ENCODE data around the gene RPL31. TPM values are rescaled to one million over a fixed set of nuclear protein-coding genes. Genes with fewer than 3 reads are reported as not detected.

The RPL31 gene
- total RNA-seq, 6 experiments from 2014 or later = 947 to 1,348 (median 1,137) TPM

GRCh38 chr2:100980046-100980445 is 22.0 kb upstream of the RPL31 start:
- peaks cover 39% of the 10 kb centered on the region for H3K4me1 Mint-ChIP-seq (ENCODE audit: low read depth)
- TF ChIP-seq CTCF (IDR thresholded peaks at IDR 0.05) = no peak
- H3K4me3 Mint-ChIP-seq = no peak overlapping the region
- H3K36me3 Mint-ChIP-seq (ENCODE audit: low read depth) = peaks cover 2% of the 10 kb centered on the region; the same call in 1 of the 2 replicates
- H3K9me3 Mint-ChIP-seq = no peaks in the 10 kb centered on the region
- no peaks in the 10 kb centered on the region; the same call in 1 of the 2 replicates for H3K27me3 Mint-ChIP-seq (ENCODE audit: insufficient read depth)
- no peak overlapping the region for H3K27ac Mint-ChIP-seq
- DNase-seq = no peak

GRCh38 chr2:100981011-100981410 is 21.1 kb upstream of the RPL31 start:
- H3K9me3 Mint-ChIP-seq = no peaks in the 10 kb centered on the region
- peaks cover 39% of the 10 kb centered on the region for H3K4me1 Mint-ChIP-seq (ENCODE audit: low read depth)
- TF ChIP-seq CTCF (IDR thresholded peaks at IDR 0.05) = no peak
- no peaks in the 10 kb centered on the region; the same call in 1 of the 2 replicates for H3K27me3 Mint-ChIP-seq (ENCODE audit: insufficient read depth)
- no peak for DNase-seq
- H3K27ac Mint-ChIP-seq = no peak overlapping the region
- no peak overlapping the region for H3K4me3 Mint-ChIP-seq
- H3K36me3 Mint-ChIP-seq (ENCODE audit: low read depth) = no peaks in the 10 kb centered on the region

- Mint-ChIP-seq H3K27me3 (ENCODE audit: insufficient read depth) (no peaks in the 10 kb centered on the region; the same call in 1 of the 2 replicates), H3K4me1 (ENCODE audit: low read depth) (peaks cover 32% of the 10 kb centered on the region), H3K9me3 (no peaks in the 10 kb centered on the region), H3K36me3 (ENCODE audit: low read depth) (no peaks in the 10 kb centered on the region), H3K4me3 (no peak overlapping the region), H3K27ac (no peak overlapping the region)
- no peak for DNase-seq
- TF ChIP-seq CTCF (IDR thresholded peaks at IDR 0.05) = no peak
These were observed 19.6 kb upstream of the RPL31 start for GRCh38 chr2:100982431-100982861.

- Mint-ChIP-seq H3K4me1 (ENCODE audit: low read depth) (peaks cover 27% of the 10 kb centered on the region), H3K4me3 (no peak overlapping the region), H3K27ac (no peak overlapping the region), H3K9me3 (no peaks in the 10 kb centered on the region), H3K27me3 (ENCODE audit: insufficient read depth) (no peaks in the 10 kb centered on the region; the same call in 1 of the 2 replicates), H3K36me3 (ENCODE audit: low read depth) (no peaks in the 10 kb centered on the region)
- TF ChIP-seq CTCF (IDR thresholded peaks at IDR 0.05) = no peak
- no peak for DNase-seq
These were observed 18.9 kb upstream of the RPL31 start for GRCh38 chr2:100983201-100983600.

GRCh38 chr2:100983684-100984310 is 18.3 kb upstream of the RPL31 start:
- Mint-ChIP-seq H3K27ac (no peak overlapping the region), H3K4me3 (no peak overlapping the region), H3K27me3 (ENCODE audit: insufficient read depth) (no peaks in the 10 kb centered on the region; the same call in 1 of the 2 replicates), H3K9me3 (no peaks in the 10 kb centered on the region), H3K4me1 (ENCODE audit: low read depth) (peaks cover 21% of the 10 kb centered on the region), H3K36me3 (ENCODE audit: low read depth) (no peaks in the 10 kb centered on the region)
- no peak for DNase-seq
- no peak for TF ChIP-seq CTCF (IDR thresholded peaks at IDR 0.05)

All from HFFc6 (cell line).